ENCODE measurements around the gene ELANE.

The ELANE gene

GRCh38 chr19:897442-898039, 45.4 kb downstream of the ELANE start:
- DNase-seq (ENCODE audit: low read depth in 2 of 2) = no peak

- DNase-seq (ENCODE audit: low read depth in 2 of 2) = no peak
Observed at GRCh38 chr19:898663-899062, 46.6 kb downstream of the ELANE start.

- no peak for DNase-seq (ENCODE audit: low read depth in 2 of 2)
Observed at GRCh38 chr19:899336-900042, 47.4 kb downstream of the ELANE start.

- no peak for DNase-seq (ENCODE audit: low read depth in 2 of 2)
Observed at GRCh38 chr19:900043-900301, 47.9 kb downstream of the ELANE start.

- DNase-seq (ENCODE audit: low read depth in 2 of 2) = no peak
Observed at GRCh38 chr19:900302-901111, 48.4 kb downstream of the ELANE start.

- no peak for DNase-seq (ENCODE audit: low read depth in 2 of 2)
Observed at GRCh38 chr19:901216-902092, 49.4 kb downstream of the ELANE start.

GRCh38 chr19:902093-902370, 49.9 kb downstream of the ELANE start:
- DNase-seq (ENCODE audit: low read depth in 2 of 2) = no peak

- no peak for DNase-seq (ENCODE audit: low read depth in 2 of 2)
Observed at GRCh38 chr19:902446-903226, 50.5 kb downstream of the ELANE start.

GRCh38 chr19:903266-903797, 51.2 kb downstream of the ELANE start:
- no peak for DNase-seq (ENCODE audit: low read depth in 2 of 2)

- no peak for DNase-seq (ENCODE audit: low read depth in 2 of 2)
Observed at GRCh38 chr19:904545-904944, 52.4 kb downstream of the ELANE start.

Data from stimulated activated CD8-positive, alpha-beta memory T cell treated with anti-CD3 and anti-CD28 coated beads, Interleukin-15, amount 100 ng/mL, for 48 hours (primary cell).